ENCODE results near the gene KCNK10.

KCNK10 gene

DNA sequence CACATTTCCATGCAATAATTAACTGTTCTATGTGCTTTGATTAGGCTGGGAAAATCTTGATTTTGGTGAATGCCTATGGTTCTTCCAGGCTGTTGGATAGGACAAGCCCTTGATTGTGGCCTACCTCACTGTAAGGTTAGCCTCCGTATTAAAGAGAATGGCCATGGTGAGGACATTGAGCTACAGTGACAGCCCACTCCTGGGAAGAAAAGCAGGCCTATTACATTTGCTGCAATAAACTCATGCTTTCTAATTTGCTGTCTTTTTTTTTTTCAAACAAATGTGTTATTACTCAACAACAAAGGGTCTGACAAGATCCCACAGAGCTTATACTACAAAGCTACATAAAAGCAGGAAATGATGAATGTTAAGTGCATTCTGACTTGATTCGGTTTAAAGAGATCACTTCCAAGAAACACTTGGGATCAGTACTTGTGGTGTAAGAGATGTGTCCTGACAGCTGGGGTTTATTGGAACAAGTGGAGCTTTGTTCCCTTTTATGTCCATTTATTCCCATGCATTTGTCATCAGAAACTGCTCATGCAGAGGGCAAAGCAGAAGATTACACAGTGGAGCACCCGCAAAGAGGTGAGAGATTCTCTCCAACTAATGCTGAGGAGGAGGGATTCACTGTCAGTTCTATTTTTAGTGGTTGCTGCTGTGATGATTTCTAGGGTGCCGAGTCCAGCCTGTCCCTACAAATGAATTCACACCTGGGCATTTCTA lies 29.1 kb upstream of the KCNK10 start:
- TF ChIP-seq ZFX (IDR thresholded peaks at IDR 0.05) (no peak), CTCF (conservative IDR thresholded peaks at IDR 0.05) (no peak)
- H3K27ac ChIP-seq, result no peak overlapping the region

- H3K27ac ChIP-seq, result no peak overlapping the region
- TF ChIP-seq ZFX (IDR thresholded peaks at IDR 0.05), result no peak
- TF ChIP-seq CTCF (conservative IDR thresholded peaks at IDR 0.05), result no peak
Measured at GRCh38 chr14:88348546-88348945, 25.5 kb upstream of the KCNK10 start.

DNA sequence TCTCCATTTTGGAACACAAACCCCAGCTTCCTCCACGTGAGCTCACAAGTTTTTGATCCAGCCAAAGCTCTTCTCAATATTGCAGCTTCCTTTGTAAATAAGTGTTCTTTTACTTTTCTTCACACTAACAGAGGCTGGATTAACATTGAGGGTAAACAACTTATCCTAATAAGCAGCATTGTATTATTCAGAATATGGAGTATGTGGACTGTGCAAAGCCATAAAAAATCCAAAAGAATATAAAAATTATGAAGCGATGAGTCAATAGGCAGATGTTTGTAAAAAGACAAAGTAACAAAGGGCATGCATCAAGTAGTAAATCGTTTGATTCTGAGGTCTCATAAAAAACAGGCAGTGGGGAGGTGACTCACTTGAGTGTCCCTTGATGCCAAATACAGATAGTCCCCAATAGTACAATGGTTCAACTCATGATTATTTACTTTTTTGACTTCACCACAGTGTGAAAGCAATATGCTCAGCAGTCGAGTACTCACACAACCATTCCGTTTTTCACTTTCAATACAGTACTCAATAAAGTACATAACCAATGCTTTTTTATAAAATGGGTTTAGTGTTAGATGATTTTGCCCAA lies 23.1 kb upstream of the KCNK10 start:
- H3K27ac ChIP-seq, result no peak overlapping the region
- TF ChIP-seq ZFX (IDR thresholded peaks at IDR 0.05) (no peak), CTCF (conservative IDR thresholded peaks at IDR 0.05) (no peak)

DNA sequence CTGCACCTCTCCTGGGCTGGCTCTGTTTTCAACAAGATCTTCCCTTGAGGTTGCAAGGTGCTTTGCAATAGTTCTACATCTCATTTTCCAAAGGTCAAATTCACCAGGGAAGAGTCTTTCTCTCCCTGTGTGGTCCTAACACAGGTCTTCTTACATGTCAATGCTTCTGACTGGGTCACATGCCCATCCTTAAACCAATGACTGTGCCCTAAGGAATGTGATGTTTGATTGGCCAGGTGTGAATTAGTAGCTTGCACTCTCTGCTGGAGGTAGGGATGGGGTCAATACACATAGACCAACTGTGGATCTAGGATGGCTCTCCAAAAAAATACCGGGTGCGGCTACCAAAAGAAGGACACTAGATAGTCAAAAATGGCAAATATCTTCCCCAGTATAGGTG lies 19.9 kb upstream of the KCNK10 start:
- no peak overlapping the region for H3K27ac ChIP-seq
- TF ChIP-seq CTCF (conservative IDR thresholded peaks at IDR 0.05) (no peak), ZFX (IDR thresholded peaks at IDR 0.05) (no peak)

GRCh38 chr14:88340357-88340756 lies 17.3 kb upstream of the KCNK10 start:
- H3K27ac ChIP-seq, result no peak overlapping the region
- no peak for TF ChIP-seq ZFX (IDR thresholded peaks at IDR 0.05)
- no peak for TF ChIP-seq CTCF (conservative IDR thresholded peaks at IDR 0.05)

DNA sequence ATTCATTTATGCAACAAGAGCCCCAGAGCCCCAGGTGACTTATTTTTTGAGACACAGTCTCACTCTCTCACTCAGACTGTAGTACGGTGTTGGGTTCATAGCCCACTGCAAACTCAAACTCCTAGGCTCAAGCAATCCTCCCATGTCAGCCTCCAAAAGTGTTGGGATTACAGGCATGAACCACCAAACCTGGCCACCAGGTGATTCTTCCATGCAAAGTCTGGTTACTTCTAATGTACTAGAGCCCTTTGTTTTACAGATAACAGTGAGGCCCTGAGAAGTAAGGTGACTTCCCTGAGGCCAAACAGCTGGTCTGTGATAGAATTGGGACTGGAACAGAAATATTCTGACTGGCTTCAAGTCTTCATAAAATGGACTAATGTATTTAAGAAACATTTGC lies 10.0 kb upstream of the KCNK10 start:
- TF ChIP-seq CTCF (conservative IDR thresholded peaks at IDR 0.05) (no peak), ZFX (IDR thresholded peaks at IDR 0.05) (no peak)
- H3K27ac ChIP-seq, result no peak overlapping the region

DNA sequence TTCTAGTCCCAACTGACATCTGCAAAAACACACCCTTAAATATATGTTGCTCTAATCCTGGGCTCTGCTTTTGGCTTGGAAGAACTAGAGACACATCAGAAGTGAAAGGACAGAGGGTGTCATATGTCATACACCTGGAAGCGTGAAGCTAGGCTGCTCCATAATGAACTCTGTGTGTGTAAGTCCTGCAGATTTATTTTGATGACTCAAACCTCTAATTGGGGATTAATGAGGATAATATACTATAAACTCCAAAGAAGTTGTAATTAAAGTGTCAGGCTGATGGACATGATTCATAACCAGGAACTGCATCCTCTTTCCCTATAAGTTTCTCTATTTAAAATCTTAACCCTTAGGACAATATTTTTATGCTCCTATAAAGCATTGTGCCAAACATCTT lies 4.4 kb upstream of the KCNK10 start:
- no peak overlapping the region for H3K27ac ChIP-seq
- TF ChIP-seq ZFX (IDR thresholded peaks at IDR 0.05) (no peak), CTCF (conservative IDR thresholded peaks at IDR 0.05) (no peak)
